ENCODE measurements around the gene ADGRV1. TPM values are rescaled to one million over a fixed set of nuclear protein-coding genes. Genes with fewer than 3 reads are reported as not detected.
"Not testable (repeated sequence)": the region's sequence is repeated elsewhere in the genome, so short reads cannot be mapped to it uniquely, and the experiment has no call there.

The ADGRV1 gene
- total and polyA plus RNA-seq, 8 donors, result 12.5 to 36.4 (median 16.9) TPM

- Histone ChIP-seq H3K27me3 (no peaks in the 10 kb centered on the region), H3K4me1 (no peaks in the 10 kb centered on the region), H3K9me3 (no peaks in the 10 kb centered on the region), H3K27ac (no peak overlapping the region), H3K36me3 (no peaks in the 10 kb centered on the region), H3K4me3 (no peak overlapping the region)
- no peak for TF ChIP-seq CTCF (IDR thresholded peaks at IDR 0.05)
- DNase-seq (no peak), ATAC-seq (no peak)
- intact Hi-C loops (cut with DNase I), result no loop called here
Measured at GRCh38 chr5:90747175-90747574, 188.6 kb downstream of the ADGRV1 start.

GRCh38 chr5:90747693-90748092, 189.1 kb downstream of the ADGRV1 start:
- no peaks in the 10 kb centered on the region for H3K4me1 ChIP-seq
- intact Hi-C loops (cut with DNase I), result no loop called here
- H3K9me3 ChIP-seq, result no peaks in the 10 kb centered on the region
- no peaks in the 10 kb centered on the region for H3K27me3 ChIP-seq
- no peak for DNase-seq
- H3K36me3 ChIP-seq, result no peaks in the 10 kb centered on the region
- TF ChIP-seq CTCF (IDR thresholded peaks at IDR 0.05), result no peak
- no peak for ATAC-seq
- no peak overlapping the region for H3K4me3 ChIP-seq
- H3K27ac ChIP-seq, result no peak overlapping the region

DNA sequence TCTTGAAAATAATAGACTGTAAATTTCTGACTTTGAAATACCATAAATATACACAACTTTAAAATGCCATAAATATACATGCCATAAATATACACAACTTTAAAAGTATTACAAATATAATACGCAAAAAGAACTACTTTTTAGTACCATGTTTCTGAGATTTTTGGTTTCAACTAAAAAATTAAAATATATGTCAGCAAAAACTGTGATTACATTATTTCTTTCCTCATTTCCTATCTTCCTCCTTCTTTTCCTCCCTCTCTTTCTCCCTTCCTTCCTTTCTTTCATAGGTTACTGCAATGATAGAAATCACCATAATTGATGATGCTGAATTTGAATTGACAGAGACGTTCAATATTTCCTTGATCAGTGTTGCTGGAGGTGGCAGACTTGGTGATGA, 200.5 kb downstream of the ADGRV1 start:
- Histone ChIP-seq H3K9me3 (no peaks in the 10 kb centered on the region), H3K4me3 (no peak overlapping the region), H3K36me3 (no peaks in the 10 kb centered on the region), H3K4me1 (no peaks in the 10 kb centered on the region), H3K27me3 (no peaks in the 10 kb centered on the region), H3K27ac (no peak overlapping the region)
- TF ChIP-seq CTCF (IDR thresholded peaks at IDR 0.05), result no peak
- DNase-seq (no peak), ATAC-seq (no peak)
- intact Hi-C loops (cut with DNase I), result no loop called here

DNA sequence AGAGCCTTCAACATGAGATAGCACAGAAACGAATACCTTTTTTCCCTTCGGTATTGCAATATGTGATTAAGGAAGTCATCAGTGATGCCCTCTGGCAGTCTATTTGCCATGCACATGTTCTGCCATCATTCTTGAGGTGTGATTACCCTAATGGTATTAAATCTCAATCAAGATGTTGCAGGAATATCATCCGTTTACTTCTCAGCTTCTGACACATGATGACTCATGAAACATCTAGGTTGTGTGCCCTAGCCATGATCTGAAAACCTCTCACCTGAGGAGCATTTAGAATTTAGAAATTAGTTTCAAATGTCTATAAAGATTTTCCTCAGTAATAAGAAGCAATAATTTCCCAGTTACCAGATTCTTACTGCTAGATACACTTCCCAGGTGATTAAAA, 209.1 kb downstream of the ADGRV1 start:
- intact Hi-C loops (cut with DNase I), result no loop called here
- no peak for TF ChIP-seq CTCF (IDR thresholded peaks at IDR 0.05)
- no peak overlapping the region for H3K4me3 ChIP-seq
- H3K9me3 ChIP-seq, result no peaks in the 10 kb centered on the region
- no peaks in the 10 kb centered on the region for H3K4me1 ChIP-seq
- no peak for DNase-seq
- H3K36me3 ChIP-seq, result no peaks in the 10 kb centered on the region
- H3K27me3 ChIP-seq, result no peaks in the 10 kb centered on the region
- no peak overlapping the region for H3K27ac ChIP-seq
- no peak for ATAC-seq

GRCh38 chr5:90770006-90770541, 211.5 kb downstream of the ADGRV1 start:
- H3K27ac ChIP-seq; DNase-seq; H3K4me3 ChIP-seq; H3K4me1 ChIP-seq; H3K36me3 ChIP-seq; H3K27me3 ChIP-seq; H3K9me3 ChIP-seq; intact Hi-C loops (cut with DNase I); ATAC-seq: not testable (repeated sequence)

DNA sequence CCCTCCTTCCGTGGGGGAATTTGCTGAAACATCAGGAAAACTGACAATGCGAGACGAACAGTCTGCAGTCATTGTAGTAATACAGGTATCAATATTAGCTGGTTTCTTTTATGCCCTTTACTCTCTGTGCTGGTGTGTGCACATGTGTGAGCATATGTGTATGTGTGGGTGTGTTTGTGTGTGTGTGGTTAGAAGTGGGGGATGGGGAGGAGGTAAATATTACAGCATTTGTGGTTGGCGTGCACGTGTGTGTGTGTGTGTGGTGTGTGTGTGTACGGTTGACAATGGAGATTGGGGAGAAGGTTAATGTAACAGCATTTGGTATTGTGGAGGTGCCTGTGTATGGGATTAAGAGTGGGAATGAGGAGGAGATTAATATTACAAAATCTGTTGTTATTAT, 219.4 kb downstream of the ADGRV1 start:
- TF ChIP-seq CTCF (IDR thresholded peaks at IDR 0.05), result no peak
- no peak for DNase-seq
- H3K27ac ChIP-seq, result no peak overlapping the region
- no peak for ATAC-seq
- intact Hi-C loops (cut with DNase I), result no loop called here
- no peaks in the 10 kb centered on the region for H3K36me3 ChIP-seq
- H3K4me1 ChIP-seq, result no peaks in the 10 kb centered on the region
- no peak overlapping the region for H3K4me3 ChIP-seq
- no peaks in the 10 kb centered on the region for H3K9me3 ChIP-seq
- no peaks in the 10 kb centered on the region for H3K27me3 ChIP-seq
